Body of pancreas (tissue), 4 donors: Measurements from ENCODE around the gene ARHGAP15. TPM values are rescaled to one million over a fixed set of nuclear protein-coding genes. Genes with fewer than 3 reads are reported as not detected.

Experiments used
- ATAC-seq: fragments of 150-250 bp; one replicate; pipeline ENCODE4 v1.9.1; 2016
- DNase-seq, 4 donors: peaks; one replicate each; pipeline ENCODE4 v3.0.0-alpha.2; 2019
- H3K27ac ChIP-seq, 4 donors: fragments of 200-600 bp; sonication (generic); 1 replicate in 3 of 4; 2 replicates in 1 of 4; pipeline versions ENCODE4 v1.5.1 to v1.6.1; 2016 to 2019; ENCODE audit warnings: mild to moderate bottlenecking in 1 of 4, mixed read lengths in 1 of 4, moderate library complexity in 1 of 4
- H3K27me3 ChIP-seq, 2 donors: fragments of 200-600 bp; sonication (generic); one replicate each; pipeline ENCODE4 v1.6.0; 2016; ENCODE audit warnings: mild to moderate bottlenecking in 1 of 2
- H3K36me3 ChIP-seq, 2 donors: fragments of 200-600 bp; sonication (generic); replicated peaks in 1 of 2; 2 replicates each; pipeline ENCODE4 v1.5.1; 2016; ENCODE audit warnings: low read depth in 2 of 2; ENCODE audit not compliant: insufficient read depth in 1 of 2
- H3K4me1 ChIP-seq: fragments of 200-600 bp; sonication (generic); one replicate; pipeline ENCODE4 v1.6.0; 2016
- H3K4me3 ChIP-seq, 2 donors: fragments of 200-600 bp; sonication (generic); 1 replicate in 1 of 2; 2 replicates in 1 of 2; pipeline ENCODE4 v1.5.1; 2016 to 2019
- H3K9me3 ChIP-seq, 3 donors: fragments of 200-600 bp; sonication (generic); 1 replicate in 2 of 3; 2 replicates in 1 of 3; pipeline ENCODE4 v1.5.1; 2016
- POLR2A ChIP-seq, 3 donors: fragments of 450-650 bp; IDR thresholded peaks; one replicate each; pipeline ENCODE4 v1.6.1; 2016; ENCODE audit warnings: antibody characterized with exemption in 3 of 3, mild to moderate bottlenecking in 2 of 3
- WGBS, 2 donors: methylation state at CpG; one replicate each; pipeline ENCODE4 v1.1.5; 2017; 5-methylcytosine and 5-hydroxymethylcytosine counted together
- intact Hi-C: fragments of 100-400 bp; cut with DNase I; formaldehyde crosslinking; loops from one replicate; pipeline ENCODE4 v1.15.1; 2023
- total RNA-seq, 2 donors: library from RNA; depleted of rRNA; stranded (reverse); fragments of >200 nt; gene quantifications; one replicate each; pipeline ENCODE4 v1.1.0, GENCODE V29; 2016
- TF ChIP-seq, protein P1 (sequence below), 7 experiments: fragments of 450-650 bp in 4 of 7; fragments of 200-600 bp in 3 of 7; sonication (generic) in 3 of 7; IDR thresholded peaks; one replicate each; pipeline ENCODE4 v1.5.1; 2016 to 2019; ENCODE audit warnings: antibody characterized with exemption in 7 of 7

The ARHGAP15 gene
- total RNA-seq, 2 donors from 2014 or later: 1.3 TPM; not detected in 1

- H3K4me1 ChIP-seq: no peaks in the 10 kb centered on the region
- no peak for DNase-seq
- no peaks in the 10 kb centered on the region for H3K27me3 ChIP-seq
- intact Hi-C loops: no loop called here
- TF ChIP-seq, protein P1, sequence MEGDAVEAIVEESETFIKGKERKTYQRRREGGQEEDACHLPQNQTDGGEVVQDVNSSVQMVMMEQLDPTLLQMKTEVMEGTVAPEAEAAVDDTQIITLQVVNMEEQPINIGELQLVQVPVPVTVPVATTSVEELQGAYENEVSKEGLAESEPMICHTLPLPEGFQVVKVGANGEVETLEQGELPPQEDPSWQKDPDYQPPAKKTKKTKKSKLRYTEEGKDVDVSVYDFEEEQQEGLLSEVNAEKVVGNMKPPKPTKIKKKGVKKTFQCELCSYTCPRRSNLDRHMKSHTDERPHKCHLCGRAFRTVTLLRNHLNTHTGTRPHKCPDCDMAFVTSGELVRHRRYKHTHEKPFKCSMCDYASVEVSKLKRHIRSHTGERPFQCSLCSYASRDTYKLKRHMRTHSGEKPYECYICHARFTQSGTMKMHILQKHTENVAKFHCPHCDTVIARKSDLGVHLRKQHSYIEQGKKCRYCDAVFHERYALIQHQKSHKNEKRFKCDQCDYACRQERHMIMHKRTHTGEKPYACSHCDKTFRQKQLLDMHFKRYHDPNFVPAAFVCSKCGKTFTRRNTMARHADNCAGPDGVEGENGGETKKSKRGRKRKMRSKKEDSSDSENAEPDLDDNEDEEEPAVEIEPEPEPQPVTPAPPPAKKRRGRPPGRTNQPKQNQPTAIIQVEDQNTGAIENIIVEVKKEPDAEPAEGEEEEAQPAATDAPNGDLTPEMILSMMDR (IDR thresholded peaks at IDR 0.05): no peak
- TF ChIP-seq POLR2A (IDR thresholded peaks at IDR 0.05): no peak
- H3K36me3 ChIP-seq: no peaks in the 10 kb centered on the region
- H3K4me3 ChIP-seq: no peak overlapping the region
- ATAC-seq: no peak
- H3K9me3 ChIP-seq: no peaks in the 10 kb centered on the region
- no peak overlapping the region for H3K27ac ChIP-seq
- 69 to 79% methylated on average over 3 of the region's 3 CpGs for WGBS, 2 donors
Measured at GRCh38 chr2:143157418-143157817, 28.2 kb downstream of the ARHGAP15 start.

DNA sequence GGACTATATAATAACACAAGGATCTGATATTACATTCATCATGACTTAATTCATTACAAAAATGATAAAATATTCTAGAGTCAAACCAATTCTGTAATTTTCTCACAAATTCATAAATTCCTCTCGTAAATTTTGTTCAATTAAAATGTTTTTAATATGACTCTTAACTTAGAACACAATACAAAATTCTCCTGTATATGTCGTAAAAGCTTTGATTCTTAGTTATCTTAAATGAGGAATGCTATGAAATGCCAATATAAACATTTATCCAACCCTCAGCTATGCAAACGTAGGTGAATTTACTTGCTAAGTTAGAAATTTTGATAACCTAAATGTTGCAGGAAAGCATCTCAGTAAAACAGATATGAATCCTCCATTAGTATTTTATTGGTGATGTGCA, 28.9 kb downstream of the ARHGAP15 start:
- no peaks in the 10 kb centered on the region for H3K36me3 ChIP-seq
- H3K9me3 ChIP-seq: no peaks in the 10 kb centered on the region
- H3K4me3 ChIP-seq: no peak overlapping the region
- DNase-seq (no peak), ATAC-seq (no peak)
- no peaks in the 10 kb centered on the region for H3K4me1 ChIP-seq
- no peak overlapping the region for H3K27ac ChIP-seq
- WGBS, 2 donors: 30 to 37% methylated on average over 3 of the region's 3 CpGs
- no peaks in the 10 kb centered on the region for H3K27me3 ChIP-seq
- TF ChIP-seq, protein P1 (IDR thresholded peaks at IDR 0.05): no peak
- no peak for TF ChIP-seq POLR2A (IDR thresholded peaks at IDR 0.05)
- intact Hi-C loops: no loop called here

DNA sequence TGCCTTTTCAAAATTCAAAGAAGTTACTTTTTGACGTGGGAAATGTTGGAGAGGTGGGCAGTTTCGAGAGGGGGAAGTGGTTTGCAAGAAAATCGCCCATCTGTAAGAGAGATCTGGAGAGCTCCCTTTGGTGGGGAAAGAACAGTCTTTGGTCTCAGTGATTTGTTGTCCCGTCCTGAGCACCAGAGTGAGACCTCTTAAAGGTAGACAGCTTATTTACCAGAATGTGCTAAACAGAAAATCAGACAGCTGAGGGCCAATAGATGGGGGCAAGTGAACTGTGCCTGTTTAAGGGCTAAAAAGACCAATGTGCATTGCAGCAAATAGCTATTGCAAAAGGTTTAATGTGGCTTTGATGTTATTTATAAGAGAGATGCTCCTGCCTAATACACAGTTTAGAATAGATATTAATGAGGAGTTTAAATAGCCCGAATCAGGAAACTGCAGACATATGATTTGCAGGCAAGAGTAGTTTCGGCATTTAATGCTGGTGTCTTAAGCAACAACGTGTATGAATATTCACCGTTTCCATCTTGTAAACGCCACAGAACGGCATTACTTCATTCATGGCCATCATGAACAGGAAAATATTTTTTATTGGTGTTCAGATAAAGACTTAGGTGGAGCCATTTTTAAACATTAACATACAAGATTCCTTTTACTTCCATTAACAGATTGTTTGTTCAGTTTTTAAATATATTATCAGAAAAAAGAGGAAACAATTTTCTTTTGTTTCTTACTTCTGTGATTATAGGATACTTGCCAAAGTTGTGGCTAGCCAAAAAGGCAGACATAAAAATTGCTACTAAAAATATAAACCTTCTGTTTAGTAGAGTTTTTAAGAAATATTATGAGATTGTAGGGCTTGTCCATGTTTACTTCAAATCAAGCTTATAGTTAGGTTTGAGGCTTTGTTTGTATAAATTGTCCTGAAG, 29.6 kb downstream of the ARHGAP15 start:
- no peak for DNase-seq
- Histone ChIP-seq H3K4me1 (no peaks in the 10 kb centered on the region), H3K36me3 (no peaks in the 10 kb centered on the region), H3K4me3 (no peak overlapping the region), H3K27me3 (no peaks in the 10 kb centered on the region), H3K9me3 (no peaks in the 10 kb centered on the region), H3K27ac (no peak overlapping the region)
- no peak for ATAC-seq
- TF ChIP-seq POLR2A (IDR thresholded peaks at IDR 0.05): no peak
- TF ChIP-seq, protein P1 (IDR thresholded peaks at IDR 0.05): no peak
- WGBS, 2 donors: 44 to 46% methylated on average over 10 of the region's 10 CpGs
- intact Hi-C loops: no loop called here

DNA sequence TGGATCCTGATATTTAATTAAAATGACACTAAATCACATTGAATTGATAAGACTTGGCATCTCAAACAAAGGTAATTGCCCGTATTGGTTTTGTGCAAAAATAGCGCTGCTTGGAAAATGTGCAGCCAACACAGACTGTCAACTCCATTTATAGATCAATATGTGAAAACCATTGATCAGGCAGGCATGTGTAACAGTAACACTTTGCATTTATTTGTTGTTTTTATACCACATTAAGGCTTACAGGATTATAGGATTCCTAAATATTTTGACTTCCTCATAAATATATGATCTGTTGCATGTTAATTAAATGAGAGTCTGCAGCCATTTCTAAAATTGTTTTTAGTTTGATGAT, 30.2 kb downstream of the ARHGAP15 start:
- TF ChIP-seq, protein P1 (IDR thresholded peaks at IDR 0.05): no peak
- no peak for TF ChIP-seq POLR2A (IDR thresholded peaks at IDR 0.05)
- intact Hi-C loops: no loop called here

More for the DNA sequence above, 30.2 kb downstream of the ARHGAP15 start:
- no peak for DNase-seq
- Histone ChIP-seq H3K4me3 (no peak overlapping the region), H3K4me1 (no peaks in the 10 kb centered on the region), H3K27me3 (no peaks in the 10 kb centered on the region), H3K36me3 (no peaks in the 10 kb centered on the region), H3K9me3 (no peaks in the 10 kb centered on the region), H3K27ac (no peak overlapping the region)
- no peak for ATAC-seq
- 9 to 15% methylated on average over 2 of the region's 2 CpGs for WGBS, 2 donors
